ENCODE data around the gene BBOX1. TPM values are rescaled to one million over a fixed set of nuclear protein-coding genes. Genes with fewer than 3 reads are reported as not detected.
"Not testable (repeated sequence)": the region's sequence is repeated elsewhere in the genome, so short reads cannot be mapped to it uniquely, and the experiment has no call there.

BBOX1 gene
- total RNA-seq, 2 experiments from 2014 or later = not detected

DNA sequence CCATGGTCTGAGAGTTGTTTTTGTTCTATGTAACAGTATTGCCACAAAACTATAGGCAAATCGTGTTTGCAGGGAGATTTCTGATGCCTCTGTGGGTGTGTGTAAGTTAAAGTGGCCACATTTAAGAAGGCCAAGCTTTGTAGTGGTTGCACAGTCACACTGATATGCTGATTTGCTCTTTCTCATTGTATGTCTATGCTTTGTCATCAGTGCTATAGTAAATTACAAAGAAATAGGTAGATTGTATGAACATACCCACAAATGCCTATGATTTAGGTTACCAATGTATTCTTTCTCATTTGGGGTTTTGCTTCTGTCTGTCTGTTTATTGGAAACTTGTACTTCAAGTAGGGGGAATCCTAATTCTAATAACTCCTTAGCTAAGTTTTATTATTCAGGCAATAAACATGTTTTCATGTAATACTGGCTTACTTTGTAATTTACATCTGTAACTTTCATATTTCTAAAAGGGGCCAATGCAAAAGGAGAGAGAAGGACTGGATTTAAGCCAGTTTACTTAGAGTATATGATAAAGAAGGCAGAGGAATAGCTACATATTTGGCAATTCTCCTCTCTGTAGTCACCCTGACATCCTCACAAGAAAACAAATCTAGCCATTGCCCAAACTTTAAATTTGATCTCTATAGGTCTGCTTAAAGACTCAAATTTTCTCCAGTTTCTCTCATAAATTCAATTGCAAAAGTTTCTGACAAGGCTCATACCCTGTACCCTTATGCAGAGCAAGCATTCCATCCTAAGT is 44.7 kb upstream of the BBOX1 start:
- Mint-ChIP-seq H3K36me3 (ENCODE audit: low read depth) (no peaks in the 10 kb centered on the region), H3K9me3 (no peaks in the 10 kb centered on the region), H3K27me3 (no peaks in the 10 kb centered on the region), H3K27ac (no peak overlapping the region), H3K4me3 (no peak overlapping the region), H3K4me1 (ENCODE audit: low read depth) (no peaks in the 10 kb centered on the region)
- intact Hi-C loops (cut with micrococcal nuclease) = no loop called here
- POLR2A ChIA-PET = no interaction called here
- TF ChIP-seq, protein P1, sequence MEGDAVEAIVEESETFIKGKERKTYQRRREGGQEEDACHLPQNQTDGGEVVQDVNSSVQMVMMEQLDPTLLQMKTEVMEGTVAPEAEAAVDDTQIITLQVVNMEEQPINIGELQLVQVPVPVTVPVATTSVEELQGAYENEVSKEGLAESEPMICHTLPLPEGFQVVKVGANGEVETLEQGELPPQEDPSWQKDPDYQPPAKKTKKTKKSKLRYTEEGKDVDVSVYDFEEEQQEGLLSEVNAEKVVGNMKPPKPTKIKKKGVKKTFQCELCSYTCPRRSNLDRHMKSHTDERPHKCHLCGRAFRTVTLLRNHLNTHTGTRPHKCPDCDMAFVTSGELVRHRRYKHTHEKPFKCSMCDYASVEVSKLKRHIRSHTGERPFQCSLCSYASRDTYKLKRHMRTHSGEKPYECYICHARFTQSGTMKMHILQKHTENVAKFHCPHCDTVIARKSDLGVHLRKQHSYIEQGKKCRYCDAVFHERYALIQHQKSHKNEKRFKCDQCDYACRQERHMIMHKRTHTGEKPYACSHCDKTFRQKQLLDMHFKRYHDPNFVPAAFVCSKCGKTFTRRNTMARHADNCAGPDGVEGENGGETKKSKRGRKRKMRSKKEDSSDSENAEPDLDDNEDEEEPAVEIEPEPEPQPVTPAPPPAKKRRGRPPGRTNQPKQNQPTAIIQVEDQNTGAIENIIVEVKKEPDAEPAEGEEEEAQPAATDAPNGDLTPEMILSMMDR (IDR thresholded peaks at IDR 0.05) = no peak
- CTCF ChIA-PET = no interaction called here
- no peak for DNase-seq
- ATAC-seq = no peak

DNA sequence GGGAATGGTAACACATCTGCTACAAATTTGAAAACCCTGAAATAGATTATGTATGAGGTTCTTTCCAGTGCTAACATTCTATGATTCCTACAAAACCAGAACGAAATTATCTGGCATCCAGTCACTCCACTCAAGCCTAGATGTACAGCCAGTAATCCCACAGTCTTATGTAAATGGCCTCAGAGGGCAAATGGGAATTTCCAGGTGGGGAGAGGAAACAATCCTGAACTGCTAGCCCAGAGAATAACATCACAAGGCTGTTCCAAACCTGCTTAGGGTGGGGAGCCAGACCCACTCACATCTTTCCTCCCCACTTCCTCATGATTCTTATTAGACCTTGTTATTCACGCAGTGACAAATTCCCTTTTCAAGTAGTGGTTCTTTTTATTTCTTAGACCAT is 43.2 kb upstream of the BBOX1 start:
- Mint-ChIP-seq H3K9me3 (no peaks in the 10 kb centered on the region), H3K36me3 (ENCODE audit: low read depth) (no peaks in the 10 kb centered on the region)
- TF ChIP-seq, protein P1 (IDR thresholded peaks at IDR 0.05) = no peak

DNA sequence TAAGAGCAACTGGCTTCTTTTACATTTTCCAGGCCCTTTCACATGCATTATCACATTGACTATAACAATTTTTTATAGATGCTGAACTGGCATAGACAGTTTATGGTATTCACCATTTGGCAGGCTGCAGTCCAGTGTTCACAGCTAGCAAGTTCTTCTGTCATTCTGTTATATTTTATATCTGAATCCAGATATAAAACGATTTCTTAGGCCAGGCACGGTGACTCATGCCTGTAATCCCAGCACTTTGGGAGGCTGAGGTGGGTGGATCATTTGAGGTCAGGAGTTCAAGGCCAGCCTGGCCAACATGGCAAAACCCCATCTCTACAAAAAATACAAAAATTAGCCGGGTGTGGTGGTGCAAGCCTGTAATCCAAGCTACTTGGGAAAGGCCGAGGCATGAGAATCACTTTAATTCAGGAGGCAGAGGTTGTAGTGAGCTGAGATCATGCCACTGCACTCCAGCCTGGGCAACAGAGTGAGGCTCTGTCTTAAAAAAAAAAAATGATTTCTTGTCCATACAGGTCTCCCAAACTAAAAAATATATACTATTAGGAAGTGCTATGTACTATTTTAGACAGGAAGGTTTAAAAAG is 39.4 kb upstream of the BBOX1 start:
- POLR2A ChIA-PET; H3K4me1 Mint-ChIP-seq (ENCODE audit: low read depth); H3K9me3 Mint-ChIP-seq: not testable (repeated sequence)

More for the DNA sequence above, 43.2 kb upstream of the BBOX1 start:
- Mint-ChIP-seq H3K27ac (no peak overlapping the region), H3K4me1 (ENCODE audit: low read depth) (no peaks in the 10 kb centered on the region), H3K27me3 (no peaks in the 10 kb centered on the region), H3K4me3 (no peak overlapping the region)
- CTCF ChIA-PET = no interaction called here
- DNase-seq = no peak
- POLR2A ChIA-PET = no interaction called here
- no peak for ATAC-seq
- intact Hi-C loops (cut with micrococcal nuclease) = no loop called here

DNA sequence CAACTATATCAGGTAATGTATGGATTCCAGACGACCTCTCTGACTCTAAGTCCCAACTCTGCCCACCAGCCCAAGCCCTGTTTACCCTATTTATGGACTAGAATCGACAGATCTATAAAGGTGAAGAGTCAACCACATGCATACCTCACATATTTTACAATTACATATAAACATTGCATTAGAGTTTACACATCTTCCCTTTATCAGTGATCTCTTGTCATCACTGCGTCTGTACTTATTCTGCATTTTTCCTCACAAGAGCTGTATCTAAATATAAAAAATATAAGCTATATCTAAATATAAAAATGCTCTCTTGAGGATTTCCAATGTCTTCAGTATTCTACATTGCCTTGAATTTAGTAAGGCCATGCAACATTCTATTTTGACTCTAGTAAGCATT is 38.2 kb upstream of the BBOX1 start:
- H3K4me3 Mint-ChIP-seq = no peak overlapping the region
- POLR2A ChIA-PET = no interaction called here
- no peak overlapping the region for H3K27ac Mint-ChIP-seq

More for the DNA sequence above, 39.4 kb upstream of the BBOX1 start:
- H3K27me3 Mint-ChIP-seq; H3K36me3 Mint-ChIP-seq (ENCODE audit: low read depth); H3K4me3 Mint-ChIP-seq; DNase-seq; intact Hi-C loops (cut with micrococcal nuclease); ATAC-seq; CTCF ChIA-PET; H3K27ac Mint-ChIP-seq: not testable (repeated sequence)

DNA sequence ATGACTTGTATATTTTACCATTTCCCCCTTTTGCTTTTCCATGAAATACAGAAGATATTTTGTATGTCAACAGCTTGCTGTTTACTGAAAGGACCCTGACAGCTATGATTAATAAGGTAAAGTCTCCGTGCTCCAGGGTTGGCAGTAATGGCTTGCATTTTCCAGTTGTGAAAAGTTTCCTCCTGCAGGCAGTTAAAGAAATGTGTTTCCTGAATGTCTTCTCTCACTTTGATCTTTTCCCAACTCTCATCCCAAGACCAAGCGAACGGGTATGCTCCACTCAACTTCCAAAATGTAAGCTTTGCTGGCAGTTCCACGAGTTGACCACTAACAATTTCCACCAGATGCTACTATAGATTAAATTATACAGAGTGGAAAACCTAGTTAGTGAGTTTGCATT is 37.8 kb upstream of the BBOX1 start:
- Mint-ChIP-seq H3K36me3 (ENCODE audit: low read depth) (no peaks in the 10 kb centered on the region), H3K27me3 (no peaks in the 10 kb centered on the region), H3K27ac (no peak overlapping the region), H3K4me1 (ENCODE audit: low read depth) (no peaks in the 10 kb centered on the region), H3K9me3 (no peaks in the 10 kb centered on the region), H3K4me3 (no peak overlapping the region)
- TF ChIP-seq, protein P1 (IDR thresholded peaks at IDR 0.05) = no peak
- POLR2A ChIA-PET = no interaction called here
- DNase-seq (no peak), ATAC-seq (no peak)
- CTCF ChIA-PET = no interaction called here
- intact Hi-C loops (cut with micrococcal nuclease) = no loop called here

More for the DNA sequence above, 38.2 kb upstream of the BBOX1 start:
- no peaks in the 10 kb centered on the region for H3K36me3 Mint-ChIP-seq (ENCODE audit: low read depth)
- TF ChIP-seq, protein P1 (IDR thresholded peaks at IDR 0.05) = no peak
- DNase-seq (no peak), ATAC-seq (no peak)
- intact Hi-C loops (cut with micrococcal nuclease) = no loop called here
- no peaks in the 10 kb centered on the region for H3K27me3 Mint-ChIP-seq
- CTCF ChIA-PET = no interaction called here
- H3K4me1 Mint-ChIP-seq (ENCODE audit: low read depth) = no peaks in the 10 kb centered on the region
- H3K9me3 Mint-ChIP-seq = no peaks in the 10 kb centered on the region
